H1 (cell line): Measurements from ENCODE around the gene CD180. TPM values are rescaled to one million over a fixed set of nuclear protein-coding genes. Genes with fewer than 3 reads are reported as not detected.

Experiments
- CTCF ChIA-PET: fragments of 300-600 bp; sonication (Branson Sonifier 250); formaldehyde crosslinking; loops from one replicate; lab custom pipeline; 2021; ENCODE audit not compliant: partially characterized antibody; lab: Charles Lee
- POLR2A ChIA-PET: fragments of 300-600 bp; sonication (Branson Sonifier 250); formaldehyde crosslinking; loops from one replicate; lab custom pipeline; 2021; ENCODE audit warnings: inconsistent platforms; ENCODE audit not compliant: partially characterized antibody; lab: Charles Lee
- DNase-seq, 2 experiments: peaks; one replicate each; pipeline versions ENCODE4 v3.0.0 to v3.0.0-alpha.2; 2010 to 2022; ENCODE audit warnings: low spot score in 2 of 2, low read depth in 1 of 2, mixed read lengths in 1 of 2
- FAIRE-seq: peaks from 2 replicates; lab custom pipeline; 2011; peaks lifted over from hg19 to GRCh38; lab: Jason Lieb, UNC
- H2AFZ ChIP-seq: 2 replicates; pipeline ENCODE4 v1.8.1; 2012; ENCODE audit warnings: low read length, inconsistent platforms
- H2AK5ac ChIP-seq: 2 replicates; pipeline ENCODE4 v1.6.1; 2013; ENCODE audit warnings: low read depth, low read length
- H2BK120ac ChIP-seq: replicated peaks from 2 replicates; pipeline ENCODE3; 2013; ENCODE audit warnings: low read depth, low read length, inconsistent platforms
- H2BK12ac ChIP-seq: 2 replicates; pipeline ENCODE4 v1.6.1; 2013; ENCODE audit warnings: low read depth, low read length
- H2BK15ac ChIP-seq: 2 replicates; pipeline ENCODE4 v1.6.1; 2013; ENCODE audit warnings: low read length
- H2BK20ac ChIP-seq: 2 replicates; pipeline ENCODE4 v1.6.1; 2013; ENCODE audit warnings: low read length
- H2BK5ac ChIP-seq: 2 replicates; pipeline ENCODE4 v1.6.1; 2013; ENCODE audit warnings: low read depth, low read length
- H3K14ac ChIP-seq: 2 replicates; pipeline ENCODE4 v1.6.1; 2013; ENCODE audit warnings: inconsistent platforms; ENCODE audit not compliant: insufficient read length
- H3K18ac ChIP-seq: 2 replicates; pipeline ENCODE4 v1.6.1; 2013; ENCODE audit warnings: low read length; ENCODE audit errors: extremely low read depth
- H3K23ac ChIP-seq: 2 replicates; pipeline ENCODE4 v1.6.1; 2013; ENCODE audit warnings: inconsistent platforms; ENCODE audit not compliant: insufficient read length
- H3K23me2 ChIP-seq: 2 replicates; pipeline ENCODE4 v1.6.1; 2013; ENCODE audit warnings: low read depth, low read length
- H3K27ac ChIP-seq: 2 replicates; pipeline ENCODE4 v1.6.1; 2011; ENCODE audit warnings: low read depth, low read length, inconsistent platforms
- H3K27me3 ChIP-seq, 4 experiments: replicated peaks in 1 of 4; 1 replicate in 1 of 4; 2 replicates in 3 of 4; pipeline versions ENCODE4 v1.6.1 to v1.8.1; 2011 to 2013; ENCODE audit warnings: low read length in 3 of 4, mild to moderate bottlenecking in 3 of 4, inconsistent platforms in 2 of 4, mixed read lengths in 2 of 4, moderate library complexity in 1 of 4; ENCODE audit not compliant: control insufficient read depth in 3 of 4, insufficient read depth in 3 of 4; ENCODE audit errors: extremely low read depth in 1 of 4
- H3K36me3 ChIP-seq, 4 experiments: 2 replicates each; pipeline versions ENCODE4 v1.6.1 to v1.8.1; 2011 to 2013; ENCODE audit warnings: mild to moderate bottlenecking in 4 of 4, low read length in 3 of 4, moderate library complexity in 2 of 4, control low read depth in 1 of 4, inconsistent platforms in 1 of 4; ENCODE audit not compliant: insufficient read depth in 4 of 4, control insufficient read depth in 2 of 4
- H3K4ac ChIP-seq: replicated peaks from 2 replicates; pipeline ENCODE3; 2013; ENCODE audit warnings: low read length, low read depth, mixed read lengths, inconsistent platforms; ENCODE audit not compliant: insufficient read length
- H3K4me1 ChIP-seq, 4 experiments: replicated peaks in 1 of 4; 1 replicate in 1 of 4; 2 replicates in 3 of 4; pipeline versions ENCODE4 v1.6.1 to v1.8.1; 2011 to 2013; ENCODE audit warnings: low read length in 3 of 4, inconsistent platforms in 2 of 4, mixed read lengths in 1 of 4; ENCODE audit not compliant: insufficient read depth in 4 of 4, control insufficient read depth in 3 of 4
- H3K4me2 ChIP-seq, 2 experiments: 2 replicates each; pipeline versions ENCODE4 v1.6.1 to v1.8.1; 2011 to 2013; ENCODE audit warnings: low read depth in 2 of 2, low read length in 2 of 2, control low read depth in 1 of 2, inconsistent platforms in 1 of 2, mild to moderate bottlenecking in 1 of 2; ENCODE audit not compliant: insufficient read depth in 1 of 2
- H3K4me3 ChIP-seq, 4 experiments: fragments of 200-600, 300-600 bp in 1 of 4; sonication (generic), shearing (Covaris generic), sonication (Bioruptor Twin) in 1 of 4; 2 replicates each; pipeline versions ENCODE4 v1.5.1 to v1.8.1; 2011 to 2016; ENCODE audit warnings: low read length in 4 of 4, low read depth in 3 of 4, control low read depth in 2 of 4, inconsistent platforms in 2 of 4, mild to moderate bottlenecking in 2 of 4, mixed read lengths in 1 of 4, moderate library complexity in 1 of 4; ENCODE audit not compliant: insufficient read depth in 2 of 4; ENCODE audit errors: extremely low read depth in 1 of 4
- H3K56ac ChIP-seq: replicated peaks from 2 replicates; pipeline ENCODE3; 2013; ENCODE audit warnings: low read depth, mild to moderate bottlenecking, mixed read lengths, low read length, inconsistent platforms; ENCODE audit not compliant: insufficient read length
- H3K79me1 ChIP-seq: 2 replicates; pipeline ENCODE4 v1.6.1; 2013; ENCODE audit warnings: low read depth, low read length, control low read depth
- H3K79me2 ChIP-seq, 2 experiments: 2 replicates each; pipeline versions ENCODE4 v1.6.1 to v1.8.1; 2012 to 2013; ENCODE audit warnings: low read length in 2 of 2, mild to moderate bottlenecking in 2 of 2, inconsistent platforms in 1 of 2; ENCODE audit not compliant: insufficient read depth in 2 of 2, control insufficient read depth in 1 of 2
- H3K9ac ChIP-seq, 4 experiments: replicated peaks in 1 of 4; 1 replicate in 1 of 4; 2 replicates in 3 of 4; pipeline versions ENCODE4 v1.6.1 to v1.8.1; 2011 to 2013; ENCODE audit warnings: low read depth in 3 of 4, low read length in 3 of 4, control low read depth in 2 of 4, mild to moderate bottlenecking in 2 of 4, moderate library complexity in 2 of 4, inconsistent platforms in 1 of 4; ENCODE audit errors: extremely low read depth in 1 of 4
- H3K9me3 ChIP-seq, 2 experiments: 2 replicates each; pipeline versions ENCODE4 v1.6.1 to v1.8.1; 2012 to 2013; ENCODE audit warnings: mild to moderate bottlenecking in 2 of 2, moderate library complexity in 2 of 2, control low read depth in 1 of 2, inconsistent platforms in 1 of 2, low read depth in 1 of 2, low read length in 1 of 2, mixed read lengths in 1 of 2; ENCODE audit not compliant: insufficient read depth in 2 of 2
- H4K20me1 ChIP-seq, 2 experiments: replicated peaks in 1 of 2; 2 replicates each; pipeline versions ENCODE3 to v1.8.1; 2011 to 2013; ENCODE audit warnings: inconsistent platforms in 2 of 2, low read length in 2 of 2, mild to moderate bottlenecking in 1 of 2; ENCODE audit not compliant: insufficient read depth in 2 of 2, control insufficient read depth in 1 of 2
- H4K5ac ChIP-seq: 2 replicates; pipeline ENCODE4 v1.6.1; 2013; ENCODE audit warnings: low read length, low read depth, mixed read lengths, inconsistent platforms; ENCODE audit not compliant: insufficient read length
- H4K8ac ChIP-seq: 2 replicates; pipeline ENCODE4 v1.8.0; 2013; ENCODE audit warnings: mild to moderate bottlenecking, moderate library complexity, low read length, inconsistent platforms; ENCODE audit not compliant: insufficient read depth; ENCODE audit errors: extremely low read depth
- H4K91ac ChIP-seq: replicated peaks from 2 replicates; pipeline ENCODE3; 2013; ENCODE audit warnings: low read length, mixed read lengths, inconsistent platforms; ENCODE audit not compliant: insufficient read length
- ASH2L ChIP-seq: fragments of 200-600, 300-600 bp; sonication (generic); IDR thresholded peaks from one replicate; pipeline ENCODE4 v1.7.1; 2017; ENCODE audit warnings: low read length
- BRCA1 ChIP-seq: IDR thresholded peaks from 2 replicates; pipeline ENCODE4 v1.6.1; 2012; ENCODE audit warnings: low read depth, low read length, improper control_type of control experiment
- TAF7 ChIP-seq: optimal IDR thresholded peaks from 2 replicates; pipeline ENCODE3; 2011; ENCODE audit warnings: low read depth, mild to moderate bottlenecking, inconsistent platforms, low read length, moderate library complexity, borderline replicate concordance
- ZNF274 ChIP-seq: IDR thresholded peaks from 2 replicates; pipeline ENCODE4 v1.7.0; 2012; ENCODE audit warnings: low read length, borderline replicate concordance; ENCODE audit errors: extremely low read depth
- polyA plus RNA-seq, 7 experiments: library from polyadenylated mRNA; depleted of rRNA in 3 of 7; stranded (reverse) in 5 of 7; unstranded in 2 of 7; fragments of >200 nt in 5 of 7; fragments of 200-250 nt in 2 of 7; gene quantifications; 1 replicate in 5 of 7; 2 replicates in 1 of 7; 4 replicates in 1 of 7; pipeline versions ENCODE4 v1.2.1 to v1.2.3, GENCODE V29; 2011 to 2013; ENCODE audit warnings: missing spikeins in 2 of 7, mixed read lengths in 2 of 7
- total RNA-seq: library from RNA; stranded (reverse); fragmentation: NEBNext Ultra II Directional; extraction: Animal tissue kit (Norgen Biotek cat#: 25700); gene quantifications from 2 replicates; pipeline ENCODE4 v1.2.1, GENCODE V29; 2021
- TF ChIP-seq, protein P1 (sequence below): IDR thresholded peaks from 2 replicates; pipeline ENCODE4 v1.6.1; 2012; ENCODE audit warnings: low read length, inconsistent platforms

Gene CD180
- total and polyA plus RNA-seq, 2 of the 8 experiments (the other 6 are each of a cell fraction or from before 2014, with no cell fraction given), result not detected

DNA sequence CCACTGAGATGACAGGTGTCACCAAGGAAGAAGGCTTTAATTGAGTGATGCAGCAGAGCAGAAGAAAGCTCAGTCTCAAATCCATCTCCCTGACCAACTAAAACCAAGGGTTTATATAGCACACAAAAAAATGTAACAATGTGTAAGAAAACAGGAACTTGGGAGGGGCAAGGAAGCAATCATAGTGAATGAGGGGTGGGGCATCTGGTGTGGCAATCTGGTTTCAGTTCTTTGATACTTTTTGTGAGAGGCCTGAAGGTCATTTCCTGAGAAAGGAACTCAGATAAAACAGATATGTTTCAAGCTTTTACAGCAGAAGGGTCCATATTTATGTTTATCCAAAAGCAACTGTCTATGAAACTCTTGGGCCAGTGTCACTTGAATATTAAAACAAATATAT, 19.7 kb downstream of the CD180 start:
- Histone ChIP-seq H4K91ac (no peak overlapping the region), H4K5ac (no peak overlapping the region), H3K14ac (no peak overlapping the region), H3K79me2 (no peaks in the 10 kb centered on the region), H3K36me3 (peaks cover 0 to 3% (median 0%) of the 10 kb centered on the region in 4 experiments; a peak in 1 of 8 replicates), H3K18ac (no peak overlapping the region), H2BK5ac (no peak overlapping the region), H2BK15ac (no peak overlapping the region), H2BK12ac (no peak overlapping the region), H3K23ac (no peak overlapping the region), H3K56ac (no peak overlapping the region), H3K27ac (no peak overlapping the region), H3K4me3 (no peak overlapping the region), H3K4me2 (no peak overlapping the region), H2AFZ (no peak overlapping the region), H4K20me1 (no peaks in the 10 kb centered on the region), H3K4me1 (peaks cover 0 to 5% (median 3%) of the 10 kb centered on the region in 4 experiments; a peak in 3 of 7 replicates), H3K79me1 (no peaks in the 10 kb centered on the region), H2AK5ac (no peak overlapping the region), H3K27me3 (no peaks in the 10 kb centered on the region), H2BK20ac (no peak overlapping the region), H3K9ac (no peak overlapping the region), H3K9me3 (no peaks in the 10 kb centered on the region; a peak in 1 of 4 replicates), H4K8ac (no peak overlapping the region), H3K4ac (no peak overlapping the region), H2BK120ac (no peak overlapping the region), H3K23me2 (no peaks in the 10 kb centered on the region)
- TF ChIP-seq BRCA1 (no peak), ZNF274 (no peak), ASH2L (no peak), TAF7 (no peak)
- TF ChIP-seq, protein P1, sequence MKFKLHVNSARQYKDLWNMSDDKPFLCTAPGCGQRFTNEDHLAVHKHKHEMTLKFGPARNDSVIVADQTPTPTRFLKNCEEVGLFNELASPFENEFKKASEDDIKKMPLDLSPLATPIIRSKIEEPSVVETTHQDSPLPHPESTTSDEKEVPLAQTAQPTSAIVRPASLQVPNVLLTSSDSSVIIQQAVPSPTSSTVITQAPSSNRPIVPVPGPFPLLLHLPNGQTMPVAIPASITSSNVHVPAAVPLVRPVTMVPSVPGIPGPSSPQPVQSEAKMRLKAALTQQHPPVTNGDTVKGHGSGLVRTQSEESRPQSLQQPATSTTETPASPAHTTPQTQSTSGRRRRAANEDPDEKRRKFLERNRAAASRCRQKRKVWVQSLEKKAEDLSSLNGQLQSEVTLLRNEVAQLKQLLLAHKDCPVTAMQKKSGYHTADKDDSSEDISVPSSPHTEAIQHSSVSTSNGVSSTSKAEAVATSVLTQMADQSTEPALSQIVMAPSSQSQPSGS, result no peak
- no peak for DNase-seq
- ChIA-PET POLR2A (interaction anchor here (1.5 kb wide), 1 partner anchor 10 kb away, joined by 4 read pairs; no protein-coding TSS in a partner anchor), CTCF (interaction anchor here (1.1 to 4.8 kb wide), 2 partner anchors 11 to 32 kb away, joined by 3 to 26 read pairs; no protein-coding TSS in a partner anchor)
- no peak for FAIRE-seq
